ENCODE data around the gene EXD2.

DNA sequence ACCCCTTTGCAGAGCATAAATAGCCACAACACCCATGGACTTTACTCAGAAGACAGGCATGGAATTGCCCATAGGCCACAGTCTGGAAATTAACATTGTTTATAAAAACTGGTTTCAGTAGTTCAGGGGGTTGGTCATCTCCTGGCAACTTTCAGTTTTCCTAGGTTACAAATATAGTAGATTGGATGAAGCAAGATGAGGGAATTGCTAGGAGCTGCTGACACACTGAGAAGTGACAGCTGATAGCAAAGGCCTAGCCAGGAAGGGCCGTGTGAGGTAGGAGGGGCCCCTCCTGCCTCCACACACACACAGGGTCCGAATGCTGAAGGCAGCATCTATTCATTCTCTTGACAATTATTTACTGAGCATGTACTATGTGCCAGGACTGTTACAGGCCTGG, 76.9 kb downstream of the EXD2 start:
- TF ChIP-seq, protein P1, sequence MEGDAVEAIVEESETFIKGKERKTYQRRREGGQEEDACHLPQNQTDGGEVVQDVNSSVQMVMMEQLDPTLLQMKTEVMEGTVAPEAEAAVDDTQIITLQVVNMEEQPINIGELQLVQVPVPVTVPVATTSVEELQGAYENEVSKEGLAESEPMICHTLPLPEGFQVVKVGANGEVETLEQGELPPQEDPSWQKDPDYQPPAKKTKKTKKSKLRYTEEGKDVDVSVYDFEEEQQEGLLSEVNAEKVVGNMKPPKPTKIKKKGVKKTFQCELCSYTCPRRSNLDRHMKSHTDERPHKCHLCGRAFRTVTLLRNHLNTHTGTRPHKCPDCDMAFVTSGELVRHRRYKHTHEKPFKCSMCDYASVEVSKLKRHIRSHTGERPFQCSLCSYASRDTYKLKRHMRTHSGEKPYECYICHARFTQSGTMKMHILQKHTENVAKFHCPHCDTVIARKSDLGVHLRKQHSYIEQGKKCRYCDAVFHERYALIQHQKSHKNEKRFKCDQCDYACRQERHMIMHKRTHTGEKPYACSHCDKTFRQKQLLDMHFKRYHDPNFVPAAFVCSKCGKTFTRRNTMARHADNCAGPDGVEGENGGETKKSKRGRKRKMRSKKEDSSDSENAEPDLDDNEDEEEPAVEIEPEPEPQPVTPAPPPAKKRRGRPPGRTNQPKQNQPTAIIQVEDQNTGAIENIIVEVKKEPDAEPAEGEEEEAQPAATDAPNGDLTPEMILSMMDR (IDR thresholded peaks at IDR 0.05): no peak
- TF ChIP-seq POLR2A (IDR thresholded peaks at IDR 0.05): no peak

Measured in uterus (tissue), 2 donors.